GM15510 (cell line): ENCODE data around the gene CCL3.

Experiments
- POLR2A ChIP-seq: IDR thresholded peaks from 3 replicates; pipeline ENCODE4 v1.6.1; 2011; ENCODE audit warnings: borderline replicate concordance; ENCODE audit not compliant: insufficient read length; ENCODE audit errors: extremely low read depth

CCL3 gene

GRCh38 chr17:36055921-36056520 lies 33.9 kb downstream of the CCL3 start:
- no peak for TF ChIP-seq POLR2A

DNA sequence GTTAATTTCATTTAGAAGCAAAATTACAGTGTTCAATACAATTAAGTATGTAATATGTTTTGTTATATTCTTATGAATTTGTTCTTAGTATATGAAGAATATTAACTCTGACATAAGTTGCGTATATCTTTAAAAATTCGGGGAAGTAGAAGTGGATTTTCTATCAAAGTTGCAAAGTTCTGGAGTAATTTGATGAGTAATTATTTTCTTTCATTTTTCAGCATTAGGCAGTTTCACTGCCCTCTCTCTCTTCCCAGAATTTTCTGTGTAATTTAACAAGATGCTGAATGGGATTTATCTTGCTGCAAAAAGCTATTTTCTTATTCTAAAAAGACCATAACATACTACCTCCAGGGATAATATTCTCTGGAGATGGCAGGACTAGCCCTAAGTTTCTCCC lies 34.8 kb downstream of the CCL3 start:
- TF ChIP-seq POLR2A = no peak

DNA sequence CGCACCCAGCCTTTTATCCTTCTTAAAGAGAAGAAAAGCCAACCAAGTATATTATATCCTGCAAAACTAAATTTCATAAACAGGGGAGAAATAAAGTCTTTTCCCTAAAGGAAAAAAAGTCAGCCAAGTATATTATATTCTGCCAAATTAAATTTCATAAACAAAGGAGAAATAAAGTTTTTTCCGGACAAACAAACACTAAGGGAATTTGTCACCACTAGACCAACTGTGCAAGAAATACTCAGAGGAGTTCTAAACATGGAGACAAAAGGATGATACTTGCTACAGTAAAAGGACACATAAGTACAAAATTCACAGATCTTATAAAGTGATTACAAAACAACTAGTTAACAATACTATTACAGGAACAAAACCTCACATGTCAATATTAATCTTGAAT lies 40.3 kb downstream of the CCL3 start:
- no peak for TF ChIP-seq POLR2A

- no peak for TF ChIP-seq POLR2A
Observed at GRCh38 chr17:36048066-36048465, 41.9 kb downstream of the CCL3 start.
